GM12872 (cell line): Measurements from ENCODE around the gene GAS5.

ENCODE experiments used
- TF ChIP-seq, protein P1 (sequence below): IDR thresholded peaks from 3 replicates; pipeline ENCODE4 v1.5.1; 2011; ENCODE audit warnings: low read depth, mild to moderate bottlenecking, low read length, moderate library complexity; ENCODE audit not compliant: insufficient read depth

GAS5 gene

DNA sequence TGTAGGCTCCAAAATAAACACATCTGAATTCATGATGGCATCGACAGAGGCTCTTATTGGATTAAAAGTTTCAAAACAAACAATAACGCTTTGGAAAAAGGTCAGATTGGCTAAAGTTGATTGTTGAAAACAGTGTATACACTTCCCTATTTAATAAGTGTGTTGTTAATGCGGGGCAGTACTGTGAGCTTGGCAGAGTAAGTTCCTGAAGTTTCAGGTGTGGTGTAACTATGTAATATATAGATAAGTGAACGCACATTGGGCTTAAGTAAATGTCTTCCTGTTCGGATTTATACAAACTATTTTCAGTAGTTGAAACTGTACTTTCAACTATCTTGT, 1.2 kb upstream of the GAS5 start:
- TF ChIP-seq, protein P1, sequence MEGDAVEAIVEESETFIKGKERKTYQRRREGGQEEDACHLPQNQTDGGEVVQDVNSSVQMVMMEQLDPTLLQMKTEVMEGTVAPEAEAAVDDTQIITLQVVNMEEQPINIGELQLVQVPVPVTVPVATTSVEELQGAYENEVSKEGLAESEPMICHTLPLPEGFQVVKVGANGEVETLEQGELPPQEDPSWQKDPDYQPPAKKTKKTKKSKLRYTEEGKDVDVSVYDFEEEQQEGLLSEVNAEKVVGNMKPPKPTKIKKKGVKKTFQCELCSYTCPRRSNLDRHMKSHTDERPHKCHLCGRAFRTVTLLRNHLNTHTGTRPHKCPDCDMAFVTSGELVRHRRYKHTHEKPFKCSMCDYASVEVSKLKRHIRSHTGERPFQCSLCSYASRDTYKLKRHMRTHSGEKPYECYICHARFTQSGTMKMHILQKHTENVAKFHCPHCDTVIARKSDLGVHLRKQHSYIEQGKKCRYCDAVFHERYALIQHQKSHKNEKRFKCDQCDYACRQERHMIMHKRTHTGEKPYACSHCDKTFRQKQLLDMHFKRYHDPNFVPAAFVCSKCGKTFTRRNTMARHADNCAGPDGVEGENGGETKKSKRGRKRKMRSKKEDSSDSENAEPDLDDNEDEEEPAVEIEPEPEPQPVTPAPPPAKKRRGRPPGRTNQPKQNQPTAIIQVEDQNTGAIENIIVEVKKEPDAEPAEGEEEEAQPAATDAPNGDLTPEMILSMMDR: no peak

DNA sequence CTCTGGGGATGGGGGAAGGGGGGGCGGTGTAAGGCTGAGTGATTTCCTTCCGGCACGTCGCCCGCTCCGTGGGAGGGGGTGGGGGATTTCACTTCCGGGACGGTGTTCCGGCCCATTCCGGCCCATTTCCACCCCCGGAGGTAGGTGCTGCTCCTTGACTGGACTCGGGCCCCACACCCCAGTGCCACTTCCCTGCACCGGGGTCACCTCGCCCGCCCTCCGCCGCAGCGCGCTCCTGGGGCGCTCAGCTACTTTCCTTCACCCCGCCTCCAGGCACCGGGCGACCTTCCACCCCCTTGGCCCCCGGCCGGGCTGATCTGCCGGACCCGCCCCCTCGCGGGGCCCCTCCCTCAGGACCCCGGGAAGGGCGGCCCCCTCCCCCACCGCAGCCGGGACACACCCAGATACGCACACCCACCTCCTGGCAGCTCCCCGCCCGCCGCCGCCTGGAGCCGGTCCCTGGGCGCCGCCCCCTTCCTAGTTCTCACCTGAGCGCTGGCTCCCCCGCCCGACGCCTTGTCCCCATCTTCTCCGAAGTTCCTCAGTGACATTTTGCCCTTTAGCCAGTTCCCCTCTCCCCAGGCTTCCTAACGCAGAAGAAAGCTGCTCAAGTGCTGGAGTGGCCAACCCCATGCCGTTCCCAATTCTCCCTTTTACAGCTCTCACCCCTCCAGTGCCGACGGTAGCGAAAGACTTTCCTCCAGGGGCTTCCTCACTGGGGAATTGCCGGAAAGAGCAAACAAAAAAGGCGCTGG, 654 bp upstream of the GAS5 start, which contains the start of gene ZBTB37:
ZBTB37 (plus strand) TSS at position 115 of the 755 bp plus-strand sequence. CDS start 1,846 bp downstream, outside the sequence.
- TF ChIP-seq, protein P1: no peak

DNA sequence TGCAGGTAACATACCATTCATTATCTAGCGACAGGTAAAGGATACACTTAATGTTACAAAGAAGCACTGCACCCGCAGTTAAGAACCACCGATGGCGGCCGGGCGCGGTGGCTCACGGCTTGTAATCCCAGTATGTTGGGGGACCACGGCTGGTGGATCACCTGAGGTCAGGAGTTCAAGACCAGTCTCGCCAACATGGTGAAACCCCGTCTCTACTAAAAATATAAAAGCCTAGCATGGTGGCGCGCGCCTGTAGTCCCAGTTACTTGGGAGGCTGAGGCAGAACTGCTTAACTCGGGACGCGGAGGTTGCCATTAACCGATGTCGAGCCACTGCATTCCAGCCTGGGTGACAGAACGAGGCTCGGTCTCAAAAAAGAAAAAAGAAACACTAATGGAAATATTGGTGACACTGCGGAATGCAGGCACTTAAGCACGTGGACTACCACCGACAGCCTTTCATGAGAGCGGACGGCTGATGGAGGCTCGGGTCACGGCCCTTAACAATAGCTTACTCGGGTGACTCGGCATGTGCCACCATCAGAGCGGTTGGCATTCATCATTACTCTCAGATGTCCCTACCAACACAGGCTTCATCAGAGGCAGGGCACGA, 542 bp downstream of the GAS5 start:
- TF ChIP-seq, protein P1: no peak

DNA sequence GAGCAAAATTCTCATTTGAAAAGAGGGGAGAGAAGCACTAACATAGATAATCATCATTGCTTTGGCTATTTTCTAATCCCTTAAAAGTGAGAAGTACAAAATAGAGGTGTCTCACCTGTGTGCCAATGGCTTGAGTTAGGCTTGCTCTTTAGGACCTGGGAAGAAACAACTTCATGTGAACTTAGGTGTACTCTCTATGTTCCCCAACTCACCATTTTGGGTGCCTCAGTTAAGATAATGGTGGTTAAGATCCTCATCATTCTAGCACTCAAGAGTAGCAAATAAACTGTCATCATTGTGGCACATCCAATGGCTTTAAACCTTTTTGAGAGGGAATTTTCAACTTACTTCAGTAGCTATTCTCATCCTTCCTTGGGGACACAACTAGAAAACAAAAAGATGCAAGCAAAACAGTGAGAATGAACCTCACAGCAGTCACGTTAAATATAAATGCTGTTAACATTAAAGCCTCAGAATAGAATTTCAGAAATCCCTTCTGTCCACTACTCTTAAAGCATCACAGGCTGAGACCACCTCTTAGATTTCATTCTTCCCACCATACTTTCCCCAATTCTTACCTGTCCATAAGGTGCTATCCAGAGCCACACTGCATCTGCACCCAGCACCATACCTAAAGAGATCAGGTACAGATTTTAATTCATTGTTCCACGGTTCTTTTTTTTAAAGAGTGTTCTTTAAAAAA, 1.2 kb downstream of the GAS5 start:
- TF ChIP-seq, protein P1: no peak

DNA sequence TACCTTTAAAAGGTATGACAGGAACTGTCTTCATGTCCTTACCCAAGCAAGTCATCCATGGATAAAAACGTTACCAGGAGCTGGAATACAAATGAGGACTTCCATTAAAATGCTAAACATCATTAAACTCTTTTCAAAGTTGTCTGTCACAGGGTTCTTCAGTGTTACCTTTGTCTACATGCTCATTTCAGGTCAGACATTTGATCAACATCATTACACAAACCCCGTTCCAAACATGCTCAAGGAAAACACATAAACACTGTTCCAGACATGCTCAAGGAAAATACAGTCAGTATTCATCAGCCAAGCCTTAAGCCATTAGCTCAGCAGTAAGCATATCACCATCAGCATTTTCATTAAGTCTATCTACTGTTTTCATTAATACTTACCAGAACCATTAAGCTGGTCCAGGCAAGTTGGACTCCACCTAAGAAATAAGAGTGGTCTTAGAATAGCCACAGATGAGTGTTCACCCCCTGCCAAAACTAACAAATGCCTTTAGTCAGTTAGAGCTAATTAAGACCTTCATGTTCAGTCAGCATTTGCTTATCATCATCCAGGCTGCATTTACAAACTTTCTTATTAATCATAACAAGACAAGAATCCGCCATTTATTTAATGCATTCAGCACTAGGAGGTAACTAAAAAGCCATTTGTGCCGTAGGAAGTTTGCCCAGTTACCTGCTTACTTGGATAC, 2.2 kb downstream of the GAS5 start:
- TF ChIP-seq, protein P1: no peak

DNA sequence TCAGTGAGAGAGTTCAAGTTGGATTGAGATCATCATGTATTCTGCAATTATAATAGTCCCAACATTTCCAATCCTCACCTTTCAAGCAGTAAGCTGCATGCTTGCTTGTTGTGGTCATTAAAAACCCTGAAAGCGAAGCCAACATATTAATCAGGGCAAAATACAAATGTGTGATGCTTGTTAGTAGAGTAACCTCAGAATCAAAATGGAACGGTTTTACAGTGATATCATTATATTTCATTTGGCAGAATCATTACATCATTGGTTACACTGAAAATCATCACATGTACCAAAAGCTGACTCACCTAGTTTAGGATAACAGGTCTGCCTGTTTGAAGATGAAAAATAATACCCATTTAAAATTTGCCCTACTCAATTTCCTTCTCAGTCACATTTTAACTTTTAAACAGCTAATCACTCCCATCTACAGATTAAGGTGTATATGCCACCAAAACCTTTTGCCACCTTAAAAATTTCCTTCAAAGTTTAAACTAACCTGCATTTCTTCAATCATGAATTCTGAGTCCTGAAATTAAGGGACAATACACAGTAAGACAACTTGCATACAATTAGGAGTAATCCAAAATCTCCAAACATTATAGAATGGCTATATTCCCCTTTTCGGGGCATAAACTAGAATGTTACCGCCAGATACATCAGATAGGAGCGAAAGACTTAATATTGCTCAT, 3.5 kb downstream of the GAS5 start:
- TF ChIP-seq, protein P1: no peak
